OCI-M1 (cell line): ENCODE measurements around the gene QSOX1.

Source experiments
- DNase-seq: peaks from one replicate; lab custom pipeline; 2025; lab: John Stamatoyannopoulos, UW

Gene QSOX1

DNA sequence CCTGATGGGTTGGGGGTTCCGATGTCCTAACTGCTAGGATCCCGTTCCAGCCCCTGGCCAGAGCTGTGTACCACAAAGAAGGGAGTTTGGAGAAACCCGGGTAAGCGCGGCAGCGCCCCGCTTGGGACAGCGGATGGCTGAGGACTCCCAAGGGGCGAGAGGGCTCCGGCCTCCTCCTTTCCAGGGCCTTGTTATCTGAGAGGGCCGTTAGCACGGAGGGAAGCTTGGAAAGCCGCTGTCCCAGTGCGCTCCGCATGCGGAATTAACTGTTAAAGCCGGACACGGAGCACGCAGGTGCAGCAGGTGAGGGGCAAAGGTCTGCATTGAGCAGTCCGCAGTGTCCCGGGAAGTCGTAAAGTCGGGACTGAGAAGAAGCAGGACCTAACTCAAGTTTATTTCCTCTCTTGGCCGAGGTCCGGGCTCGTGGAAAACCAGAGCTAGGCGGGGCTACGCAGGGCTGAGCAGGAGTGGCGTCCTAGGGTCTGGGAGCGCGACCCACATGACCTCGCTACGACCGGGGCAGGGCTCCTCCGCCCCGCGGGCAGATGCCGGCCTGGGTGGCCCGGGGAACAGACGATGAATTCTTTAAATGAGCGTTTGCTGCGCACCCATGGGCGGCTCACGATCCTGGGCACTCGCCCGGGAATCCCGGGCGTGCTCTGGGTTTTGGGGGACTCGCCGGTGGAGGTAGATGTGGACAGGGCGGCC lies 79.9 kb downstream of the QSOX1 start:
- DNase-seq = no peak

DNA sequence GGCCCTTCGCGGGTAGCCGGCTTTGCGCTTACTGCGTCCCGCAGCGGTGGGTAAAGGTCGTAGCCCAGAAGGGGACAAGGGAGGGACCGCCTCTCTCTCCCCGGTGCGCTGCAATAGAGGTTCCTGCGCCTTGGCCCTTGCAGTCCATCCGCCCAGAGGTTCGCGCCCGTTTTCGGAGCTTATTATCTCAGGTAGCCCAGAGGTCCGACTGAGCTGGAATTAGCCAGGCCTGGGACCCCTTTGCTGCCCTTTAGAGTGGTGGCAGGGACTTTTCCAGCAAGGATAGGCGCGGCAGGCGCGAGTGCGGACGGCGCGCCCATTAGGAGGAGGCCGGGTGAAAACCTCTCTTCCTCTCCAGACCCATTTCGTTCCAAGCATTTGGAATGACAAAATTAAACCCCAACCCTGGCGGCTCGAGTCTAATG lies 80.4 kb downstream of the QSOX1 start:
- no peak for DNase-seq

DNA sequence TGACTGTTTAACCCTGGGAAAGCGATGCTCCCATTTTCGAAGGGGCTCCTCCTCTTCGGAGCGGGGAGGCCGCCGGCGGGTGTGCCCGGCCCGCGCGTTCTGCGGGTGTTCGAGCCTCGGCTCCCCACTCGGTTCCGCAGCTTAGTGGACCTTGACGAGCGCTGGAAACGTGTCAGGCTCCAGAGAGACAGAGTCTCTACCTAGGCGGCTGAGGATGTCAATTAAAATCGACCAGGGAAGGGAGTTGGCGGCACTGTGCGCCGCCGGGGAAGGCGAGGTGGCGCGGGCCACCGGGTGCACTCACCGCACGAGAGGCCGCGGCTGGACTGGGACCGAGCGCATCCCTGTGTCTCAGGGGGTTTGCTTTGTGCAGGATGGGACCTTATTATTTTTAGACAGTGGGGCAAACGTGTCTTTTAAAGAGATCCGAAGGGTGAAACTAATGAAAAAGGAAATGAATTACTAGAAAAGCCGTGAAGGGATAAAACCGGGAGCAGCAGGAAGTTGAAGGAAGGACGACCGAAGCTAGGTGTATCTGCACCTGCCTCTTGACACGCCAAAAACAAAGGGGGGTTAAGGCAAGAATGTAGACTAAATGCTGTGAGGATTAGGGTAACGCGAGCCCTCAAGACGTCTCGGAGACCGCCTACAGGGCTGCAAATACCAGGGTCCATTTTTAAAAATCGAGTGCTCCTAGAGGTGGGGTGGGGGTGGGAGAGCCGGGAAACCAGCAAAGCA lies 81.0 kb downstream of the QSOX1 start:
- no peak for DNase-seq

DNA sequence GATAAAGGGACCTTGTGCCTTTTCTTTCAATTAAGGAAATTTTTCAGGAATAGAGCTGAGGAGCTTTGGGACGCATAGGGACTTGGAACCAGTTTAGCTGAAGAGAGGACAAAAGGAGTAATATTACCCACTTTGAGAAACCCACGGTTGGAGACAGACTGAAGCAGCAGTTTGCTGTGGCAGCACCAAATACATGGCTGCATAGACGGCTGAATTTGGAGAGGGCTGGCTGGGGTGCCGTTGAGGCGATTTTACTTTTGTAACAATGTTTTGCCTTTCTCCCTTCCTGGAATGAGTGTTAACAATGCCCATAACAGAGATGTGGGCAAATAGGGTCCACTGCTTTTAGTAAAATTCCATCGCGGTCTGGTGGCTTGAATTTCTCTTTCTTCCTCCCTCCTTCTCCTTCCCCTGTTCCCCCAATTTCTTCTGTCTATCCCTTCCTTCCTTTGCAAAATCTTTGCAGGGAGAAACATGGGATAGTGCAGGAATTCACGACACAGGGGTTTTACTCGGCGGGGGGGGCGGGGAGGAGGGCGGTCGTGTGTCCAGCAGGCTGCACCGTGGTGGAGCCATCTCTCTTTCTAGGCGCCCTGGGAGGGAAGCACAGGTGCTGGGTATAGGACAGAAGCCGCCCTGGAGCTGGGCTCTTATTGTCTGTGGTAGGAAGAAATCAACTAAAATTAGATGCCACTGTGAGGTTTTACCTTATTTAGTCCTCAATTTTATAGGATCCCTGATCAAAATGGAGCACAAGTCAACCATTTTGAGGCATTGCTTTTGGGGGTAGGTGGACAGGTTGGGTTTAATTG lies 82.2 kb downstream of the QSOX1 start:
- DNase-seq = no peak

DNA sequence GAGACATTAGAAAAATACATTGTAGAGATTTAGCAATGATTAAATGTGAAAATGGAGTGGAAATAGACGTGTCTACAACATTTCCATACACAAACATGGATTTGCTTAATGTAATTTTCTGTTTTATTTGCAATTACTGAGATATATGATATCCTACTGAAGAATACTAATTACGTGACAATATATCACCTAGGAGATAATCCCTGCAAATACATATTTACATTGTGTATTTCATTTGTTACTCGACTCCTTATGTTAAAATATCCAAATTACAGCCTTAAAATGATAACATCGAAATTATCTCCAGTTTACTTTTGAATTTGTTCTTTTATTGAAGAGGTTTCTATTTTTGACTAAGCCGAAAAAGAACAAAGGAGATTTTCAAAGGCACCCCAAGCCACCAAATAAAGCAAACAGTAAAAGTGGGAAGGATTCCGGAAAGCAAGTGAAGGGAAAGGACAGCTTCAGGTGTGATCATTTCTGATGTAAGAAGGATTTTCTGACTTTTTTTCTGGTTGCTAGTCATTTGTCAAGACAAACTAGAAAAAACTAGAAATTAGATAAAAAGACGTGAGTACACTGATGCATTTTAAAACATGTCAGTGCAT lies 83.3 kb downstream of the QSOX1 start:
- DNase-seq = no peak

DNA sequence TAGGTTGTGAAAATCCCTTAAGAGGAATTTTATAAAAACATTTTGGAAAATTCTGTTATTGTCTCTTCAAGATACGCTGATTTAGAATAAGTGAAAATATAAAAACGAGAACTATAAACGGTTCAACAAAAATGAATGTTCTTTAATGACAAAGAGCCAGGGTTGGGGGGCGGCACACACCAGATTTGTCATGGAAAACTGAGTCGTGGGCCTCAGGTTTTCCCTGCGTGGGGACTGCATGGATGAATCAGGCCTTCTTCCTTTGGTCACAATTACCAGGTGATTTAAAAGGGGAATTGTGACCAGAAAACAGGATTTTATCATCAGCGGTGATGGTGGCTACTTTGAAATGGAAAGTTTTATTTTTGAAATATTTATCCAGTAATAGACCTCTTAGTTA lies 84.0 kb downstream of the QSOX1 start:
- DNase-seq = no peak

DNA sequence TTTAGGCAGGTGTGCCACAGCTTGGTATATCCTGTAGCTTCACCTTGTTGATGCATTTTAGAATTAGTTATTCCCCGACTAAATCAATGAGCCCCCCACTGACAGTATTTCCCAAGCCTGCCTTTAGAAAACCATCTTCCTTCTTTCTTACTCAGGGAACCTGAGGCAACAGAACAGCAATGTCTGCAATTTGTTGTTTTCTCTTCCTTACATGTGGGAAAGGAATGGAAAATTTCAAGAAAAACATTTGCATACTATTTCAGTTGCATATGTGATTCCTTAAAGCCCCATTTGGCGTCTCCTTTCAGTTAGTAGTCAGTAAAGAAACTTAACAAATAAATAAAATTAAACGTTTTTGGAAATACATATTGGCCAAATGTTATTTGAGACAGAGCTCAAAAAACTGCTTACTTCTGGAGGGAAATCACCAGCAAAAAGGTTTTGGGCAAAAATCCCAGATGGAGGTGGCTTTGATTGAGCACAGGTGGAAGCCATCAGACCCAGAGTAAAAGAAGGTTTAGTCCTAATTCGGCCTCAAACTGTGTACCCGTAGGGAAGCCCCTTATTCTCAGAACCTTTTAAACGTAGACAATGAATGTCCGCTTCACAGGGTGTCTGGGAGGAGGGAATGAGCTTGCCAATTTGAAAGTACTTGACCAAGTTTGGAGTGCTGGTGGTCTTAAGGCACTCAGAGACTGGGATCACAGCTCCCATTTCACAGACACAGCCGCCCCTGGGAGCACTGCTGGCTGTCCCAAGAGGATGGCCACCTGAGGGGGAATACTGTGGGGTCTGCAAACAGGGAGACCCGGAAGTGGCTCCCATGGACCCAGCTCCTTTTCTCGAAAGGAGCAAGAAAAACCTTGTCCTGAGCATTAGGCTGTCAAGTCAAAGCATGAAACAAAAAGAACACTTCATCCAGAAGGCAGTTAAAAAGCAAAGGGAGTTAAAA lies 84.8 kb downstream of the QSOX1 start:
- DNase-seq = no peak

DNA sequence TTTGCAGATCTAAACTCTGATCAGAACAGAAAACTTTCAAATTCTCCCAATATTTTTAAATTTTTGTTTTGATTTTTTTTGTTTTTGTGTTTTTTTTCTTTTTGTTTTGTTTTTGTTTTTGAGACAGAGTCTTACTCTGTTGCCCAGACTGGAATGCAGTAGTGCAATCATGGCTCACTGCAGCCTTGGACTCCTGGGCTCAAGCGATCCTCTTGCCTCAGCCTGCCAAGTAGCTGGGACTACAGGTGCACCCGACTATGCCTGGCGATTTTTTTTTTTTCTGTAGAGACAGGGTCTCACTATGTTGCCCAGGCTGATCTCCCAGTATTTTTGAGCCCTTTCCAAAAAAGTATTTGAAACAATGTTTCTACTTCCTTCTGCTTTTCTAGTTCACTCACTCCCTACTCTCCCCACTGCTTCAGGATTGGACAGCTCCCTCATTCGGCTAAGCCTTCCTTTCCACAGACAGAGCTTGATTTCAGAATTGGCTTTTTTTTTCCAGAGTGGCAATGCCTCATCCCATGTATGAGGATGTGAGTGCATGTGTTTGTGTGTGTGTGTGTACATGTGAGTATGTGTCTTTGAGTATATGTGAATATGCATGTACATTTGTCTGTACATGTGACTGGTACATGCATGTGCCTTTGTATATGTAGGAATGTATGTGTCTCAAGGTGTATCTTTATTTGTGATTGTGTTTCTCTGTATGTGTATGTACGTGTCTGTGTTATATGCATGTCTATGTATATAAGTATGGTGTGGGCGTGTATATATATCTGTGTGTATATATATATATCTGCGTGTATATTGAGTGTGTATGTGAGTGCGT lies 87.3 kb downstream of the QSOX1 start:
- peak; percentile 35 for DNase-seq

DNA sequence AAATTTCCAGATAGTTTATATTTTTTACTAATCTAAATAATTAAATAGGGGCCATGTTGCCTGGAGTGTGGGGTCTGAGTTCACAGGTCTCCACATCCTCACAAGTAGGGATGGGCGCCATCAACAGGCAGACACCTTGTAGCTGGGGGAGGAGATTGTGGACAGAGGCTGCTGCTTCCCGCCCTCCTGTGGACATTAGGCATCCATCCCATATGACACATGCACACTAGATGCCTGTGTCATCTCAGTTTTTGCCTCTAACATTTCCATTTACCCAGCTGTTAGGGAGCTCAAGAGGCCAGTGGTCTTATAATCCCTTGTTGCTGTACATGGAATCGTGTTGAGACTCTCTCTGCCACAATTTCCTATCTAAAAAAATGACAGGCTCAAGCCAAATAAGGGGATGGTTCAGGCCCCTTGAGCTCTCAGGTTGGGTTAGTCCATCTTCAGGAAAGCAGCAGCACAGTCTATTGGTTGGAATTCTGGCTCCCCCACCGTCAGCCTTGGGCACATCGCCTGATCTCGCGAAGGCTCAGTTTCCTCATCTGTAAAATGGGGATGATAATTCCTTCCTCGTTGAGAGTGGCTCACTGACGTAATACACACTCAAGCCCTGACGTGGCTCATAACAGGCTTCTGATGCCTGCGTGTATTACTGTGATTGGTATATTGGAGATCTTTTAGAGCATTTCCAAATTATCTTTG lies 89.0 kb downstream of the QSOX1 start:
- no peak for DNase-seq

DNA sequence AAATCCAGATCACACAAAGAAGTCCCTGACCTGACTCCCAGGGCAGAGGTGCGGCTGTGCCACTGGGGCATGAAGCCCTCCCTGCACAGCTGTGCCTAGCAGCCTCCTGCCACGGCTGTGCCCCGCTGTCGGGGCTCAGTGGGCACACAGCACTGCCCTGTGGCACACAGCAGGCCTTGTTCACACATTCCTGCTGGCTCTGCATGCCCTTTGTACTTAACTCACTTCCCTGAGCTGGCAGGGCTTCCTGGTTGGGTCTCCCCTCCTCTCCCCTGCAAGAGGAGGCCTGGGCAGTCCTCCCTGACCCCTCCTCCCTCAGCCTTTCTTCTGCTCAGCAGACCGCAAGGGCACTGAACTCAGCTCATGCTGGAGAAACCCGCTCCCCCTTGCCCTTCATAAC lies 90.2 kb downstream of the QSOX1 start:
- DNase-seq = no peak

DNA sequence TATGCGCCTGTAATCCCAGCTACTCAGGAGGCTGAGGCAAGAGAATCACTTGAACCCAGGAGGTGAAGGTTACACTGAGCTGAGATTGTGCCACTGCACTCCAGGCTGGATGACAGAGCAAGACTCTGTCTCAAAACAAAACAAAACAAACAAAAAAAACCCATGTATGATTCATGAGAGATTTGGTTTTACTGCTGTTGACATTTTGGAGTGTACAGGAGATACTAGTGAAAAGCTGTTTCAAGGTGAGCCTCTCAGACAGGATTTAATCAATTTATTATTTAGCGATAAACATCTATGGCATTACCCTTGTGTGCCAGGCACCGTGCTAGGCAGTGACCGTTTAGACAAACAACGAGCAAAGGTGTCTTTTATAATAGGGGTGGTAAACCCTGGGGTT lies 91.9 kb downstream of the QSOX1 start:
- no peak for DNase-seq

DNA sequence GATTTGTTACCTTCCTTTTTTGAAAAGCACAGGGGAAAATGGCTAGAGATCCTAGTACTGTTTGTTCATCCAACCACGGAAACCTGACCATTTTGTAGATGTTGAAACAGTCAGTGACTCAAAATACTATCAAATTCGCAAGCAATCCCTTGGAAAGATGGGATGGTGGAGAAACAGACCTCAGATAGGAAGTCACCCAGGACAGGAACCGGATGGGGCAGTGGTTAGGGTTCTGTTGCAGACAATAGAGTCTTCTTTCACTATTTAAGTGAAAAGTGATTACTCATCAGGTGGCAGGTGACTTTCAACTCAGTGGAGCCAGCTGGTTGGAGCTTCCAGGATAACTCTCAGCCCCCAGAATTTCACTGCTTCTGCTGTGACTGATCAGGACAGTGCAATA lies 92.4 kb downstream of the QSOX1 start:
- no peak for DNase-seq

DNA sequence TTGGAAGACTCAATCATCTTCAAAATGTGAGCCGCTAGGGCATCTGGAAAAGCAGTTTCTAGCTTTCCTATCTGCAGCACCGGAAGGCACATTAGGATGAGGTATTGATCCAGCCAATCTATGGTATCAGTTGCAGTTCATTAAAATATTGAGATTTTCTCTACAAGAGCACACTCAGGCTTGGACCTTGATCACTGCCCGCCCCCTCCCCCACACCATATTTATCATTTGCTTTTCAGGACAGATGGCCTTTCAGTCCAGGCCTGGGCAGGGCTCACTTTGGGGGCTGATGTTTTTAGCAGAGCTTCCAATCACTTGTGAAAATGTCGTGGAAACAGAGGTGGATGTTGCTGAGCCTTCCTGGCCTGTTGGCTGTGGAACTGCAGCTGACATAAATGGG lies 92.9 kb downstream of the QSOX1 start:
- DNase-seq = no peak

DNA sequence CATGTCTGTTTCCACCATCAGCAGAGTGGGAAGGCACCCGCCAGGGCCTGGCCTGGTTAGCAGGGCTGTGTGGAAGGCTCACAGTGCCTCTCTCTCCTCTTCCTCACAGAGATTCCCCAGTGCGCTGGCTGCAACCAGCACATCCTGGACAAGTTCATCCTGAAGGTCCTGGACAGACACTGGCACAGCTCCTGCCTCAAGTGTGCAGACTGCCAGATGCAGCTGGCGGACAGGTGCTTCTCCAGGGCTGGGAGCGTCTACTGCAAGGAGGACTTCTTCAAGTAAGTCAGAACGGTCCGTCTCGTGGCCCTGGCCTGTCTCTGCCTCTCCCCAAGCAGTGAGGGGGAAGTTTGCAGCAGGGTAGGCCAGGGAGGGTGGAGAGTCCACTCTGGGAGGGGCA lies 93.5 kb downstream of the QSOX1 start:
- DNase-seq = no peak

DNA sequence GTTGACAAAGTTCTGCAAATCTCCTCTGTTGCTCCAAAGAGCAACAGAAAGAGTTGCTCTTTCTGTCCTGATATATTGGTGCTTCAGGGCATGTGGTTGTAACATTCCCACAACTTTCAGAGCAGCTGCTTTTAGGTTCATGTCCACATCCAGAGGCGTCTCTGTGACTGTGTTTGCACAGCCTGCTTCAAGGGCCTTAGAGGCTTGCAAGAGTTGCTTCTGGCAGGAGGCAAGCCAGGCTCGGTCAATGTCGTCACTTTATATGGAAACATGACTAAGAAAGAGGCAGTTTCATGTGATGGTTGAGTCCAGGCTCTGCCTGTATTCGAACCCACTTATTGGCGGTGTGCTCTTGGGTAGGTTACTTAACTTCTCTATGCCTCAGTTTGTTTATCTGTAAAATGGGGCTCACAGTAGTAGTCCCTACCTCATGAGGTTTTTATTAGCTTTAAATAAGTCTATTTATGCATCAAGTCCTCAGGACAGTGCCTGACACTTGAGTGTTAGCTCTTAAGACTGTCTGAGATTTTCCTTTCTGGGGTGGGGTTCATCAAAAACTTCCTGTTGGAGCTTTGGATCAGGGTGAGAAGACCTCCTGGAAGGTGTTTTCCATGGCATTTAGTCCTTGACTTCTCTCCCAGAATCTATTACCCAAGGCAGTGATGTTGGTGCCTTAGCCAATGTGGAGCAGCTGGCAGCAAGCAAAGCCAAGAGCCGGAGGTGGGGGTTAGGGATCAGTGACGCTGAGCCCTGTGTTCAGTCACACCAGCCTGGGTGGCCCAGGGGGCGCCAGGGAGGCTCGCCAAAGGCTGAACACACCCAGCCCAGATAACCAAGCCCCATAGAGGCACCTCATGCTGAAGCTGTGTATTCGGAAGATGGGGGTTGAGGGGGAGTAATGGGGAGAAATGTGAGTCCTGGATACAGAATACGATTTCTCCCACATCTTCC lies 94.3 kb downstream of the QSOX1 start:
- DNase-seq = peak; percentile 48

DNA sequence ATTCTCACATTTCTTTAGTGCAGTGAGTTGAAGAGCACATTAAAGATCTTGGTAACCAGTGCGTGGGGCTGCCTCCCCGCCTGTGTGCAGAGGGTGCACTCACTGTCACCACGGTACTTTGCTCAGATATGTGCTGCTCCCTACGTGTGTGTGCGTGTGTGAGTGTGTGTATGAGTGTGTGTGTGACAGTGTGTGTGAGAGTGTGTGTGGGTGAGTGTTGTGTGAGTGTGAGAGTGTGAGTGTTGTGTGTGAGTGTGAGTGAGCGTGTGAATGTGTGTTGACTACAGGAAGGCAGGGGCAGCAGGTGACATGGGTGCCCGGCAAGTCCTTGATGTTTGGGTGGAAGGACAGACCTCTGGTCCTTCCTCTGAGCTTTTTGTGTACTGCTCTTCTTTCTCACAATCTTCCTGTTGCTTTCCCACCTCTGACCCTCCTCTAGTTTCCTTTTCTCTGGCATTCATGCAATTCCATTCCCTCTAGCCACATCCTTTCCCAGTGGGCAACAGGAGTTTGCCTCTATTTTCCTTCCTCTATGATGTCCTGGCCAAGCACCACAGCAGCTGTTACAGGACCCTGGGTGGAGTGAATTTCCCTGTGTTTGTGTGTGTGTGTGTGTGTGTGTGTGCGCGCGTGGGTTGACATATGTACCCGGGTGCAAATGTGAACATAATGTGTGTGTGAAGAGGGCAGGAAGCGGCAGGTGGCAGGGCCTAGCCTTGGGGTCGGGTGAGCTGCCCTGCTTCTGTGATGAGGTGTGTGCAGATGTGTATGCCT lies 95.2 kb downstream of the QSOX1 start:
- no peak for DNase-seq

DNA sequence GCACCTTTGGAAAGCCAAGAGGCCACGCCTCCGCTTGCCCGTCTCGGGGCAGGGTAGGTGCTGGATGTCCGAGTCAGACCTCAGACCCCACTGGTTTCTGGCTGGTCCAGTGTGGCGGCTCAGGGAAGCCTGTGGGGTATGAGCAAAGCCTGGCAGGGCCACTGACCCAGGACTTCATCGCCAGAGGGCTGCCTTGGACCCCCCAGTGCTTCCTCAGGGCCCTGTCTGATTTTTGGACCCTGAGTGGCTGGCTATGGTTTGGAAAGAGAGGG lies 95.8 kb downstream of the QSOX1 start:
- DNase-seq = no peak

DNA sequence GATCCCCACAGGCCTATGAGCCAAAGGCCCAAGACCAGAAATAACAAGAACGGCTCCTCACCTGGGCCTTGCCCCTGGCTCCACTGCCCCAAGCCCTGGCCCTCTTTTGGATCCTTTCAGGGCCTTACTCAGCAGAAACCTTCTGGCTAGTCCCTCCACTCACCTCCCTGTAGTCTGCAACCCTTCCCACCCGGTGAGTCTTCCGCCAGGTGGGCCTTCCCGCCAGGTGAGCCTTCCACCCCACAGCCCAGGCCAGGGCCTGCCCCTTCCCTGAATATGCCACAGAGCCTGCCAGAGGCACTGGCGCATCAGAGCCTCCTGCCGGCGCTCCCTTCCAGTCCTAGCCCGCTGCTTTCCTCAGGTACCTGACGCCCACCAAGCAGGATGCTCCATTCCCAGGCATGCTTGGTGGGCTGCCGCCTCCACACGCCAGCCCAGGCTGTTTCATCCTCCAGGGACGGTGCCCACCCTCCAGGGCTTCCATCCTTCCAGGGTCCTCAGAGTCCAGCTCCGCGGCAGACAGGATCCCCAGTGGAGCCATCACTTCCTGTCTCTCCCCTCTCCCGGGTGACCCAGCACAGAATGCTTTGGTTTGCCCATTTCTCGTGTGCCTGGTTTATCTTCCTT lies 96.3 kb downstream of the QSOX1 start:
- DNase-seq = no peak
